Midbrain (tissue), 1 donor: Measurements from ENCODE around the gene MX2.

Source experiments
- DNase-seq: peaks from one replicate; lab custom pipeline; 2025; lab: John Stamatoyannopoulos, UW

The MX2 gene

GRCh38 chr21:41438425-41439113 lies 76.7 kb downstream of the MX2 start:
- DNase-seq, result no peak

DNA sequence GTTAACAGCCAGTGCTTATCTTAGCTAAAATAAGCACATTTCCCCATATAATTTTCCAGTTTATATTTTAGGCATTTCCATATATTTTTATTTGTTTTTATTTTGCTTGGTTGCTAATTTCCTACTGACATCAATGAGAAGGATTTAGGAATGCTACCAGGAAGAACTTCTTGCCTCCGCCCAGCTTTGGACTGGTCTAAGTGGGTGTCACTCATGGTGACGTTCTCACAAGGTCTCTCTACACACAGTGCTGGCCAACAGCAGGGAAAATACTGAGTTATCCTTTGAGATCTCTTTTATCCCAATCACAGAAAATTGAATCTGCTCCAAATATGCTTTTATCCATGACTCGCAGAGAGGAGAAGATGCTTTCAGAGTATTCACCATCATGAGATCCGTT lies 77.4 kb downstream of the MX2 start:
- DNase-seq, result no peak

GRCh38 chr21:41441546-41441945 lies 79.7 kb downstream of the MX2 start:
- DNase-seq, result no peak

DNA sequence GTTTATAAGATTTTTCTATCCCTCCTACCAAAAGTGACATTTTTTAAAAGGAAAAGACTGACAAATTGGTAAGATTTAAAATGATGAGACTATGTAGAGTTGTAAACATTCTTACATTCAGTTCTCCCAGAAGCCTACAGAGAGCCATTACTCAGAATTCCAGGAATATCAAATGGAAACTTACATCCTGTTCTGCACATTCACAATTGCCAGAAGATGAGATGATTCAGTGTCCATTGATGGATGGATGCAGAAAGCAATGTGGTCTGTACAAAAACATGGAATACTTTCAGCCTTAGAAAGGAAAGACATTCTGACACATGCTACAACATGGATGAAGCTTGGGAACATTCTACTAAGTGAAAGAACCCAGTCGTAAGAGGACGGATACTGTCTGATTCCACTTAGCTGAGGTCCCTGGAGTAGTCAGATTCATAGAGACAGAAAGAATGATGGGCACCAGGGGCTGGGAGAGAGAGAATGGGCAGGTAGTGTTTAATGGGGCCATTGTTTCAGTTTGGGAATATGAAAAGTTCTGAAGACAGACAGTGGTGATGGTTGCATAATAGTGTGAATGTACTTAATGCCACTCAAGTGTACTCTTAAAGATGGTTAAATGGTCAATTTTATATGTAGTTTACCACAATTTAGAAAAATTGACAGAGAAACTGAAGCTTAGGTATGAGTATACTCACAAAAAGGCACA lies 80.8 kb downstream of the MX2 start:
- DNase-seq, result no peak

GRCh38 chr21:41443562-41443961 lies 81.7 kb downstream of the MX2 start:
- no peak for DNase-seq

DNA sequence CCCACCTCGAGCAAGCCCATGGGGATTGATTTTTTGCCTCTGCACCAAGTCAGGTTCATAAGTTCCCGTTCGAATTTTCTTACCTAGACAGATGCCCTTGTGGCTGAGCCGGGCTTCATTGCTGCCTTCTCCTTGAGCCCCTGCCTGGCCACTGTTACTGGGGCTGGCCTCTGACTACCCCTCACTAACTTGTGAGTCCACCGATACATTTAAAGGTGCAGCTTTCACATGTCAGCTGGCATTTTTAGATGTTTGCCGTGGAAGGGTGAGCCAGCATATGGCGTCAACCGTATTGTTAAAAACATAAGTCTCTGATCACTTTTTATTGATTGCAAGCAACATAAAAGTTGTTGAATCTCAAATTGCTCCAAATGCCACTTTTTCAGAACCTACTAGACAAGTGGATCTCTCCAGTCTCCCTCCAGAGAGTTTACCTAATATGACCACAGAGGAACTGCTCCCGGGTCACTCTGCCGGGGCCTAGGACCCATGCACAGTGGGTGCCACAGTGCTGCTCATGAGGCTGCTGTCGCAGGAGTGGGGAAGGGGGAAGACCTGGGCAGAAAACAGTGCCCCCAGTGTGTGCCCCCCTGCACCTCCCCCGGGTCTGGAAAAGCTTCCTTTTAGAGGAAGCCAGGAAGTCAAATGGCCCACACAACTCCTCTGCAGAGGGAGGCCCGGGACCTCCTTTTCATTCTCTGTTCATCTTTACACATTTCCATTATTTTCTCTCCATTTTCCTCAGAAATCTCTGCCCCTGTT lies 83.1 kb downstream of the MX2 start:
- DNase-seq, result no peak

- no peak for DNase-seq
These were observed 83.6 kb downstream of the MX2 start for GRCh38 chr21:41445465-41445862.

DNA sequence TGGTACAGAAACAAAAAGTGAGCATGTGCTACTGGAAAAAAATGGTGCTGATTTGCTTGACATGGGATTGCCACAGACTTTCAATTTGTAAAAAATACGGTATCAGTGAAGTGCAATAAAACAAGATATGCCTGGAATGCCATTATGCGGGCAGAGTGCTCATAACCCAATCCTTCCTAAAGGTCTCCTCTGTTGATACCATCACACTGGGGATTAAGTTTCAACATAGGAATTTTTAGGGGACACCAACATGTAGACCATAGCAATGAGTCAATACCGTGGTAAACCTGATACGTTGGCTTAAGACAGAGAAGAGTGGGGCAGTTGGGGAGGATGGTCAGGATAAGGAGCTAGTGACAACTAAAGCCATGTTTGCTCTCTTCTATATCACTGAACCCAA lies 84.8 kb downstream of the MX2 start:
- no peak for DNase-seq

- DNase-seq, result no peak
These were observed 85.5 kb downstream of the MX2 start for GRCh38 chr21:41447356-41447755.

DNA sequence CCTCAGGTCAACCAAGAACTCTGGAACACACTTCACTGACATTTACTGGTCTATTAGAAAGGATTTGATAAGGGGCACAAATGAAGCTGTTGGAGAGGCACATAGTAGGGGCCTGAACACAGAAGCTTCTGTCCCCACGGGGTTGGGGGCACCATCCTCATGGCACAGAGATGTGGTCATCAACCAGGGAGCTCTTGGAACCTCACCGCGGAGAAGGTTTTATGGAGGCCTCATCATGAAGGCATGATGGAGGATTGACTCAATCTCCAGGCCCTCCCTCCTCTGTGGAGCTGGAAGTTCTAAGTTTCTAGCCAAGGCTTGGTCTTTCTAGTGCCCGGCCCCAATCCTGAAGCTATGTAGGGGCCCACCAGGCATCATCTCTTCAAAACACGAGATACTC lies 87.8 kb downstream of the MX2 start:
- DNase-seq, result no peak

DNA sequence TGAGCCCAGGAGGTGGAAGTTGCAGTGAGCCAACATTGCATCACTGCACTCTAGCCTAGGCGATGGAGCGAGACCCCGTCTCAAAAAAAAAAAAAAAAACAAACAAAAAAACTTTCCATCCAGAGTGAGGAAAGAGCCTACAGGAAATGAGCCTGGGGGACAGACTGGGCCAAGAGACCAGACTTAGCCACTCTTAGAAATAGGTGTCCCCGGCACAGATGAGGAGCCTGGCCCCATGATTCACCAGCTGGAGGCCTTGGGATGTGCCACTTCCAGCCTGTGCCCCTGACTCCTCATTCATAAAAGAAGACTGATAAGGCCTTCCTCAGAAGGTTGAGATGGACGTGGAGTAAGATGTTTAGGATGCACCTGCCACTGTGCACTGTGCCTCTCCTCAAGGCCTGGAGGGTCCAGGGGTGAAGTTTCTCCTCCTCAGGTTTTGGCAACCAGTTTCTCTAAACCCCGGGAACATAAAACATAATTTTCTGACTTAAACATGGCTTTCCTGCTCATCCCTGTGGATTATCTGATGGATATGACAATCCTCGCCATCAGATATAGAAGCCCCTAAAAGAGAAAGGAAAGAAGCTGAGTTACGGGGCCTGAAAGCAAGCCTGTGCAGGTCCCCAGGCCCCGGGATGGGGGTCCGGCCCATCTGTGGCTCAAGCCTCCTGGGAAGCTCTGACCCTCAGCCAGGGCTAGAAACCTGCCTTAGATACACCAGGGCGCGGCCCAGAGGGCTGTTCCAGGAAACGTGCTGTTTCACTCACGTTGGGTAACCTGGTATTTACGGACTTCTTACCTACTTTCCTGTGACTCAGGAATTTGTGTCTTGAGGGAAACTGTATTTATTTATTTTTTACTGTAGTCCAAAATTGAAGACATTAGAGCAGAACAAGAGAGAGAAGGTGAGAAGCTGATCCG lies 90.2 kb downstream of the MX2 start:
- DNase-seq, result no peak

- DNase-seq, result no peak
These were observed 91.4 kb downstream of the MX2 start for GRCh38 chr21:41453198-41453597.

GRCh38 chr21:41453761-41454160 lies 91.9 kb downstream of the MX2 start:
- DNase-seq, result no peak

DNA sequence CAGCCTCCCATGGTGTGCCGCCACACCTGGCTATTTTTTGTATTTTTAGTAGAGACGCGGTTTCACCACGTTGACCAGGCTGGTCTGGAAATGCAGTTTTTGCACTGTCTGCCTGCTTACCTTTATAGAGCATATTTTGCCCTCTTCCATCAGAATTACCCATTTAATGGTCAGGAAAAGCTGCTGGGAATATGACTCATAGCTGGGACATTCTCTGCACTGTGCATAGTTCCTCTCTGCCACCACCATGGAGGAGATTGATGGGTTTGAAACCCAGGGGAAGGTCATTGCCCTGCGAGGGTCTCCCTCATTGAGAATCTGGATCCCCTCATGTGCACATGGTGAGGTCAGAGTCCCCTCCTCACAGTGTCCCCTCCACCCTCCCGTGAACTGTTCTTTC lies 96.3 kb downstream of the MX2 start:
- DNase-seq, result no peak

DNA sequence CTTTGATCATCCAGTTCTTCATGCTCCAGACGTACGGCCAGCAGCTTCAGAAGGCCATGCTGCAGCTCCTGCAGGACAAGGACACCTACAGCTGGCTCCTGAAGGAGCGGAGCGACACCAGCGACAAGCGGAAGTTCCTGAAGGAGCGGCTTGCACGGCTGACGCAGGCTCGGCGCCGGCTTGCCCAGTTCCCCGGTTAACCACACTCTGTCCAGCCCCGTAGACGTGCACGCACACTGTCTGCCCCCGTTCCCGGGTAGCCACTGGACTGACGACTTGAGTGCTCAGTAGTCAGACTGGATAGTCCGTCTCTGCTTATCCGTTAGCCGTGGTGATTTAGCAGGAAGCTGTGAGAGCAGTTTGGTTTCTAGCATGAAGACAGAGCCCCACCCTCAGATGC lies 96.7 kb downstream of the MX2 start:
- DNase-seq, result no peak
